PC-9 (cell line): ENCODE measurements around the gene FAM110C. TPM values are rescaled to one million over a fixed set of nuclear protein-coding genes. Genes with fewer than 3 reads are reported as not detected.

Source experiments
- BruUV-seq: library from RNA; stranded (reverse); fragments of 400-500 nt; replicated peaks from 2 replicates; lab custom pipeline; 2021; lab: Mats Ljungman, UMichigan
- CTCF ChIA-PET: fragments of 300-600 bp; sonication (Branson Sonifier 250); formaldehyde crosslinking; loops from one replicate; lab custom pipeline; 2022; ENCODE audit warnings: antibody characterized with exemption; lab: Charles Lee
- POLR2A ChIA-PET: fragments of 300-600 bp; sonication (Branson Sonifier 250); formaldehyde crosslinking; loops from one replicate; lab custom pipeline; 2022; ENCODE audit warnings: antibody characterized with exemption; ENCODE audit not compliant: unreplicated experiment; lab: Charles Lee
- DNase-seq, 2 experiments: peaks; one replicate each; pipeline versions ENCODE4 v3.0.0 to v3.0.0-alpha.2; 2015 to 2022; ENCODE audit warnings: mixed read lengths in 1 of 2
- H2AFZ ChIP-seq: fragments of 200-600 bp; sonication (generic); 2 replicates; pipeline ENCODE4 v1.8.1; 2017; ENCODE audit warnings: antibody characterized with exemption
- H3F3A ChIP-seq: fragments of 200-600 bp; sonication (generic); 2 replicates; pipeline ENCODE4 v1.8.1; 2017; ENCODE audit warnings: antibody characterized with exemption, mild to moderate bottlenecking, low read depth; ENCODE audit not compliant: insufficient read depth
- H3K27ac ChIP-seq: fragments of 200-600 bp; sonication (generic); 2 replicates; pipeline ENCODE4 v1.6.1; 2016; ENCODE audit warnings: mixed run types
- H3K27me3 ChIP-seq: fragments of 200-600 bp; sonication (generic); 2 replicates; pipeline ENCODE4 v1.6.1; 2016; ENCODE audit warnings: low read depth, mixed run types; ENCODE audit not compliant: insufficient read depth
- H3K36me3 ChIP-seq: fragments of 200-600 bp; sonication (generic); 2 replicates; pipeline ENCODE4 v1.6.1; 2016; ENCODE audit warnings: low read depth, mixed run types
- H3K4me1 ChIP-seq: fragments of 200-600 bp; sonication (generic); replicated peaks from 2 replicates; pipeline ENCODE4 v1.6.1; 2016; ENCODE audit warnings: mixed run types; ENCODE audit not compliant: insufficient read depth
- H3K4me2 ChIP-seq: fragments of 200-600 bp; sonication (generic); 2 replicates; pipeline ENCODE4 v1.6.1; 2017; ENCODE audit warnings: mixed run types
- H3K4me3 ChIP-seq: fragments of 200-600 bp; sonication (generic); 2 replicates; pipeline ENCODE4 v1.6.1; 2016; ENCODE audit warnings: mixed run types
- H3K79me2 ChIP-seq: fragments of 200-600 bp; sonication (generic); 2 replicates; pipeline ENCODE4 v1.6.1; 2017; ENCODE audit warnings: low read depth, mixed run types
- H3K9me2 ChIP-seq: fragments of 200-600 bp; sonication (generic); 2 replicates; pipeline ENCODE4 v1.8.1; 2017; ENCODE audit warnings: mild to moderate bottlenecking; ENCODE audit not compliant: insufficient read depth
- H3K9me3 ChIP-seq: fragments of 200-600 bp; sonication (generic); 2 replicates; pipeline ENCODE4 v1.8.1; 2016; ENCODE audit warnings: low read depth; ENCODE audit not compliant: insufficient read depth
- H4K20me1 ChIP-seq: fragments of 200-600 bp; sonication (generic); 2 replicates; pipeline ENCODE4 v1.8.1; 2017; ENCODE audit not compliant: insufficient read depth
- CTCF ChIP-seq: fragments of 200-600 bp; sonication (generic); conservative IDR thresholded peaks from 2 replicates; pipeline ENCODE4 v1.6.1; 2017; ENCODE audit warnings: mixed run types, antibody characterized with exemption, mild to moderate bottlenecking, moderate library complexity
- EZH2 ChIP-seq: fragments of 200-600 bp; sonication (generic); IDR thresholded peaks from 2 replicates; pipeline ENCODE4 v1.8.0; 2017; ENCODE audit warnings: antibody characterized with exemption, low read depth
- intact Hi-C: fragments of 100-400 bp; cut with micrococcal nuclease; formaldehyde crosslinking; loops from one replicate; pipeline ENCODE4 v1.10.0; 2022; ENCODE audit not compliant: unreplicated experiment
- total RNA-seq: library from RNA; stranded (reverse); gene quantifications from 2 replicates; pipeline ENCODE4 v1.2.3, GENCODE V29; 2021

Gene FAM110C
- total RNA-seq, 1 experiment from 2014 or later = 20.8 TPM

- Histone ChIP-seq H3K9me2 (no peaks in the 10 kb centered on the region), H4K20me1 (no peaks in the 10 kb centered on the region), H3K27ac (no peak overlapping the region), H3K4me3 (no peak overlapping the region), H3K9me3 (no peaks in the 10 kb centered on the region), H3K36me3 (no peaks in the 10 kb centered on the region), H3K79me2 (no peaks in the 10 kb centered on the region), H3K4me2 (no peak overlapping the region), H3K27me3 (no peaks in the 10 kb centered on the region), H3K4me1 (peaks cover 15% of the 10 kb centered on the region), H3F3A (peaks cover 12% of the 10 kb centered on the region), H2AFZ (no peak overlapping the region)
- no peak for TF ChIP-seq EZH2
- no peak for TF ChIP-seq CTCF
- intact Hi-C loops = no loop called here
- BruUV-seq = no TSS peak
- no peak for DNase-seq
- CTCF ChIA-PET = no interaction called here
- POLR2A ChIA-PET = interaction anchor here (0.5 kb wide), 1 partner anchor 12 kb away, joined by 5 read pairs; no protein-coding TSS in a partner anchor
These were observed 17.1 kb downstream of the FAM110C start for GRCh38 chr2:29253-29652.

DNA sequence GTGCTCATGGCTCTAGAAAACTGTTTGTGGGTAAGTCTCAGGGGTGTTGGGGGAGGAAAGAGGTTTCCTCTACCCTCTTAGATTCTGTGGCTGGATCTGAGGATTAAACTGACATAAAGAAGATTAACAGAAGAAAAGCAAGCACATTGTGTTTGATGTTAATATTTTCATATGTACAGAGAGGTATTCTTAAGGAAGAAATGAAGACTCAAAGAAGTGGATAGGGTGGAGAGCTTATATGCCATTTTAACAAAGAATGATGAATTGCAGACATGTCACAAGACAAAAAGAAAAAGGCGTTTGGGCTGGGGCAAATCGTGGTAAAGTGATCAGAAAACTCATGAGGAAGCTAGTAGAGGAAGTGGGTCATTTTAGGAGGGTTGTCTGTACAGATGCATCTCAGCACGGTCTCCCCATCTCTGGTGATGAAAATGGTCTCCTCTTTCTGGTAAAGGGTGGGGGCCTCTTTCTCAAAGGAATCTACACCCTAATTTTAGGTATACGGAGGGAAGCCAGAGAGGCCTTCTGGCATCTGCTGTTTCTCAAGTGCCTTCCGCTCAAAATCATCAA lies 17.8 kb downstream of the FAM110C start:
- Histone ChIP-seq H3K9me2 (no peaks in the 10 kb centered on the region), H3F3A (peaks cover 5% of the 10 kb centered on the region; the same call in 1 of the 2 replicates), H3K4me2 (no peak overlapping the region), H3K9me3 (no peaks in the 10 kb centered on the region), H3K4me1 (peaks cover 7% of the 10 kb centered on the region), H3K27me3 (no peaks in the 10 kb centered on the region), H4K20me1 (no peaks in the 10 kb centered on the region), H3K36me3 (no peaks in the 10 kb centered on the region), H3K27ac (no peak overlapping the region), H3K79me2 (no peaks in the 10 kb centered on the region), H2AFZ (no peak overlapping the region), H3K4me3 (no peak overlapping the region)
- ChIA-PET POLR2A (no interaction called here), CTCF (interaction anchor here (0.5 kb wide), 1 partner anchor 41 kb away, joined by 6 read pairs; no protein-coding TSS in a partner anchor)
- DNase-seq = no peak
- TF ChIP-seq EZH2 = no peak
- TF ChIP-seq CTCF = no peak
- BruUV-seq = no TSS peak
- intact Hi-C loops = no loop called here

- no peaks in the 10 kb centered on the region for H3K4me1 ChIP-seq
- no peak overlapping the region for H3K27ac ChIP-seq
- no peak overlapping the region for H3K4me3 ChIP-seq
- H3K9me2 ChIP-seq = no peaks in the 10 kb centered on the region
- no peak overlapping the region for H3K4me2 ChIP-seq
- no peaks in the 10 kb centered on the region for H4K20me1 ChIP-seq
- H3K9me3 ChIP-seq = no peaks in the 10 kb centered on the region
- no peak overlapping the region for H2AFZ ChIP-seq
- TF ChIP-seq EZH2 = no peak
- TF ChIP-seq CTCF = no peak
- H3K27me3 ChIP-seq = no peaks in the 10 kb centered on the region
- no peaks in the 10 kb centered on the region for H3K36me3 ChIP-seq
- ChIA-PET CTCF (no interaction called here), POLR2A (no interaction called here)
- no peaks in the 10 kb centered on the region for H3K79me2 ChIP-seq
- intact Hi-C loops = no loop called here
- BruUV-seq = no TSS peak
- DNase-seq = no peak
- no peaks in the 10 kb centered on the region for H3F3A ChIP-seq
These were observed 19.4 kb downstream of the FAM110C start for GRCh38 chr2:26891-27290.
